ENCODE data around the gene SNAI1. TPM values are rescaled to one million over a fixed set of nuclear protein-coding genes. Genes with fewer than 3 reads are reported as not detected.

SNAI1 gene
- total RNA-seq, 1 donor: 1.3 TPM

GRCh38 chr20:49985617-49986016, 2.8 kb downstream of the SNAI1 start:
- DNase-seq (ENCODE audit: low read depth): no peak

GRCh38 chr20:49986049-49986448, 3.3 kb downstream of the SNAI1 start:
- peak overlapping the region; percentile 86 for H3K4me3 ChIP-seq (ENCODE audit: low read depth, low read length)
- TF ChIP-seq CTCF (IDR thresholded peaks at IDR 0.05; ENCODE audit: insufficient read depth, low read depth, low read length): no peak
- no peak for DNase-seq (ENCODE audit: low read depth)

More at GRCh38 chr20:49985617-49986016, 2.8 kb downstream of the SNAI1 start:
- no peak for TF ChIP-seq CTCF (IDR thresholded peaks at IDR 0.05; ENCODE audit: insufficient read depth, low read depth, low read length)
- peak overlapping the region; percentile 86 for H3K4me3 ChIP-seq (ENCODE audit: low read depth, low read length)

DNA sequence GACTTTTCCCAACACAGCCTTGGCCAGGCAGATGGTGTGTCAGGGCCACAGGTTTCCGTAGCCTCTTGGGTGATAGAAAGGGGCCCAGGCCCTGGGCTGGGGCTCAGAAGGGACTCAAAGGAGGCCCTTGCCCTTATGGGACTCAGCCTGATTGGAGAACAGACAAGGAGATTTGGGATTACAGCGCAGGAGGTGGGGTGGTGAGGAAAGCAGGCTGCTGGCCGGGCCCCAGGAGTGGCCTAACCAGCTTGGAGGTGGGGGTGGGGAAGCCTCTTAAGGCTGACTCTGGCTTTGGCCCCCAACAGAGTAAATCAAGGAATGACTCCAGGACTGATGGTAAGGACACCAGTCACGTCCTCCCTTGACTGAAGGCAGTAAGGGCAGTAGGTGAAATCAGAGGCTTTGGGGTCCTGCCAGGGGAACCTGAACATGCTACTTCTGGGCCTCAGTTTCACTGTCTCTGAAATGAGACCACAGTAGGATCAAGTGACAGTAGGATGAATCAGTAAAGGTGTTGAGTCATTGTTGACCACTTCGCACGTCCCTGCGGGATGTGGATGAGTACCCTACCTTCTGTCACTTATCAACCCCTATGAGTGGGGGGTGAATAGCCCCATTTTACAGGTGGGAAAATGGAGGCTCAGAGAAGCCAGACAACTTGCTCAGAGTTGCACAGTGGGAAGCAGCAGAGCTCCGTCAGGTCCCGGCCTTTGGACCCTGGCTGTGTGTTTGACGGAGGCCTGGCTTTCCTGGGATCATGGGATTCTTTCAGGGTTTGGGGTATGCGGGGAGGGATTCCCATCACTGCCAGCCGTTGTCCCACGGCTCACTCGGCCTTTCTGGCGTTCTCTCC, 4.5 kb downstream of the SNAI1 start:
- no peak for DNase-seq (ENCODE audit: low read depth)
- no peak overlapping the region for H3K4me3 ChIP-seq (ENCODE audit: low read depth, low read length)
- no peak for TF ChIP-seq CTCF (IDR thresholded peaks at IDR 0.05; ENCODE audit: insufficient read depth, low read depth, low read length)

- no peak for TF ChIP-seq CTCF (IDR thresholded peaks at IDR 0.05; ENCODE audit: insufficient read depth, low read depth, low read length)
- DNase-seq (ENCODE audit: low read depth): no peak
- H3K4me3 ChIP-seq (ENCODE audit: low read depth, low read length): no peak overlapping the region
Measured at GRCh38 chr20:49987868-49988690, 5.3 kb downstream of the SNAI1 start.

GRCh38 chr20:49989234-49990065, 6.7 kb downstream of the SNAI1 start:
- H3K4me3 ChIP-seq (ENCODE audit: low read depth, low read length): no peak overlapping the region
- no peak for TF ChIP-seq CTCF (IDR thresholded peaks at IDR 0.05; ENCODE audit: insufficient read depth, low read depth, low read length)
- DNase-seq (ENCODE audit: low read depth): peak; percentile 87

DNA sequence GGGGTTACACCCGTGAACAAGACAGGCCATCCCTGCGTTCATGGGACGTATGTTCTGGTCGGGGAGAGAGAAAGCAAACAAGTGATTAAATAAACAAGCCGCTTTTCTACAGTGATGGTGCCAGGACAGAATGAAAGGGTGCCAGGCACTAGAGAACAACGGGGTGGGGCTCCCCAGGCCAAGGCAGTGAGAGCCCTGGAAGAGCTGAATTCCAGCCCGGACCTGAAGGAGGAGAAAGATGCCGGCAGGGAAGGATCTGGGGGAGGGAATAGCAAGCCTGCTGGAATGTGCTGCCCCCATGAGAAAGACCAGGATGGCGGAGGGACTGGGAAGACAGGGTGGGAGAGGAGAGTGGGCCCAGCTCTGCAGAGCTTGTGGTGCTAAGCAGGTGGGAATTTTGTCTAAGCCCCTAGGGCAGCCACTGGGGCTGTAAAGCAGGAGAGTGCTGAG, 7.5 kb downstream of the SNAI1 start:
- H3K4me3 ChIP-seq (ENCODE audit: low read depth, low read length): no peak overlapping the region
- no peak for DNase-seq (ENCODE audit: low read depth)
- TF ChIP-seq CTCF (IDR thresholded peaks at IDR 0.05; ENCODE audit: insufficient read depth, low read depth, low read length): no peak
